Measurements from ENCODE around the gene PILRB. TPM values are rescaled to one million over a fixed set of nuclear protein-coding genes. Genes with fewer than 3 reads are reported as not detected.

PILRB gene
- total RNA-seq, 1 experiment from 2014 or later: 50.1 TPM

DNA sequence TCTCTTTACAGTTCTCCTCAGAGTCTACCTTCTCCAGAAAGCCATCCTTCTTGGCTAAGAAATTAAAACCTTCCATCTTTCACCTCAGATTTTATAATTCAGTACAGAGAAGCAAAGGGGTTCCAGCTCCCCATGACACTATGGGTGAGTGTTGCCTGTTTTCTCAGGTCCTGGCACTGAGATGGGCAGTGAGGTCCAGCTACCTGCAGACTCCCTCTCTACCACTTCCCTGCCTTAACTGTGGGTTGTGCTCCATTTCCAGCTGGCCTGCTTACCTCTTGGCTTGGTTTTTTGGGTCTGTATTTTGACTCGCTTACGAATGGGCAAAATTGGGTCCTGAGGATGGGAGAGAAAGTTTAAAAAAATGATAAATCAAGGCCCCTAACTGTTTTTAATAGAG, 44.3 kb downstream of the PILRB start:
- no peak overlapping the region for H3T11ph ChIP-seq (ENCODE audit: low read length)
- H3K27me3 Mint-ChIP-seq (ENCODE audit: low read depth): peaks cover 53% of the 10 kb centered on the region
- TF ChIP-seq, protein P1, sequence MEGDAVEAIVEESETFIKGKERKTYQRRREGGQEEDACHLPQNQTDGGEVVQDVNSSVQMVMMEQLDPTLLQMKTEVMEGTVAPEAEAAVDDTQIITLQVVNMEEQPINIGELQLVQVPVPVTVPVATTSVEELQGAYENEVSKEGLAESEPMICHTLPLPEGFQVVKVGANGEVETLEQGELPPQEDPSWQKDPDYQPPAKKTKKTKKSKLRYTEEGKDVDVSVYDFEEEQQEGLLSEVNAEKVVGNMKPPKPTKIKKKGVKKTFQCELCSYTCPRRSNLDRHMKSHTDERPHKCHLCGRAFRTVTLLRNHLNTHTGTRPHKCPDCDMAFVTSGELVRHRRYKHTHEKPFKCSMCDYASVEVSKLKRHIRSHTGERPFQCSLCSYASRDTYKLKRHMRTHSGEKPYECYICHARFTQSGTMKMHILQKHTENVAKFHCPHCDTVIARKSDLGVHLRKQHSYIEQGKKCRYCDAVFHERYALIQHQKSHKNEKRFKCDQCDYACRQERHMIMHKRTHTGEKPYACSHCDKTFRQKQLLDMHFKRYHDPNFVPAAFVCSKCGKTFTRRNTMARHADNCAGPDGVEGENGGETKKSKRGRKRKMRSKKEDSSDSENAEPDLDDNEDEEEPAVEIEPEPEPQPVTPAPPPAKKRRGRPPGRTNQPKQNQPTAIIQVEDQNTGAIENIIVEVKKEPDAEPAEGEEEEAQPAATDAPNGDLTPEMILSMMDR (conservative IDR thresholded peaks at IDR 0.05): no peak
- no peak overlapping the region for H2BK120ac ChIP-seq (ENCODE audit: low read depth, low read length, poor library complexity, severe bottlenecking)
- no peak overlapping the region for H3K9ac ChIP-seq (ENCODE audit: extremely low read depth, insufficient read length, low read length)
- H3K4me3 Mint-ChIP-seq: no peak overlapping the region
- no peak overlapping the region for H3K27ac Mint-ChIP-seq
- no peak overlapping the region for H2AK5ac ChIP-seq (ENCODE audit: insufficient read length, low read length)
- H2BK5ac ChIP-seq (ENCODE audit: insufficient read length, low read length): no peak overlapping the region
- no peak overlapping the region for H3K23ac ChIP-seq (ENCODE audit: insufficient read length, low read depth, low read length)
- H3K79me2 ChIP-seq (ENCODE audit: insufficient read depth, low read length): no peaks in the 10 kb centered on the region
- H4K8ac ChIP-seq (replicated peaks; ENCODE audit: insufficient read length, low read depth, low read length): no peak overlapping the region
- H3K56ac ChIP-seq (ENCODE audit: insufficient read length, low read depth, low read length): no peak overlapping the region
- H3K4me1 Mint-ChIP-seq: peaks cover 13 to 26% of the 10 kb centered on the region in 2 experiments; a peak in 3 of 4 replicates
- no peaks in the 10 kb centered on the region for H3K36me3 Mint-ChIP-seq (ENCODE audit: insufficient read depth in 1 of 3, low read depth in 3 of 3)
- no peak overlapping the region for H3K18ac ChIP-seq (ENCODE audit: insufficient read length, low read depth, low read length)
- H3K4me2 ChIP-seq (ENCODE audit: insufficient read depth, insufficient read length, low read length): no peak overlapping the region
- no peaks in the 10 kb centered on the region for H3K9me3 ChIP-seq (ENCODE audit: control insufficient read depth, low read depth, low read length)
- no peak overlapping the region for H2BK15ac ChIP-seq (ENCODE audit: low read depth, low read length)
- H3K27ac ChIP-seq (ENCODE audit: insufficient read length, low read depth, low read length): no peak overlapping the region
- no peaks in the 10 kb centered on the region for H3K4me1 ChIP-seq (ENCODE audit: insufficient read depth, low read length)
- H2AFZ ChIP-seq (ENCODE audit: low read length): no peak overlapping the region
- no CpG with 5 or more reads among the region's 2 CpGs for WGBS (ENCODE audit: extremely low coverage, insufficient read length, low lambda C conversion rate)
- H2BK20ac ChIP-seq (ENCODE audit: low read depth, low read length, poor library complexity, severe bottlenecking): no peak overlapping the region
- H3K27me3 ChIP-seq (ENCODE audit: insufficient read depth, low read length): no peaks in the 10 kb centered on the region
- H3K79me1 ChIP-seq (ENCODE audit: insufficient read depth, low read depth, low read length, poor library complexity, severe bottlenecking): no peaks in the 10 kb centered on the region
- H3K4ac ChIP-seq (ENCODE audit: low read depth, low read length): no peak overlapping the region
- no peak overlapping the region for H3K14ac ChIP-seq (ENCODE audit: insufficient read depth, low read length)
- no peaks in the 10 kb centered on the region for H4K20me1 ChIP-seq (ENCODE audit: control insufficient read depth, insufficient read depth, insufficient read length)
- H2BK12ac ChIP-seq (ENCODE audit: insufficient read length, low read depth, low read length): no peak overlapping the region
- no peak overlapping the region for H4K5ac ChIP-seq (ENCODE audit: insufficient read length, low read depth, low read length)
- no peaks in the 10 kb centered on the region for H3K9me3 Mint-ChIP-seq
- DNase-seq: no peak
- H3K23me2 ChIP-seq (ENCODE audit: insufficient read length, low read depth, low read length, poor library complexity, severe bottlenecking): peaks cover 2% of the 10 kb centered on the region
- no peak overlapping the region for H4K91ac ChIP-seq (ENCODE audit: insufficient read length, low read depth, low read length)

All from H9 (cell line).